Neuron (in vitro differentiated cells): ENCODE data around the gene COLEC11.

ENCODE experiments used
- H2AFZ ChIP-seq: one replicate; pipeline ENCODE4 v1.6.1; 2013; ENCODE audit warnings: low read depth, mild to moderate bottlenecking, inconsistent platforms, low read length, moderate library complexity
- H3K27me3 ChIP-seq: one replicate; pipeline ENCODE4 v1.6.1; 2013; ENCODE audit warnings: low read length; ENCODE audit not compliant: insufficient read depth
- H3K36me3 ChIP-seq: one replicate; pipeline ENCODE4 v1.6.1; 2013; ENCODE audit warnings: low read length; ENCODE audit not compliant: insufficient read depth
- H3K4me1 ChIP-seq: one replicate; pipeline ENCODE4 v1.6.1; 2013; ENCODE audit warnings: low read length; ENCODE audit not compliant: insufficient read depth
- H3K4me3 ChIP-seq: 2 replicates; pipeline ENCODE4 v1.5.1; 2013; ENCODE audit warnings: mild to moderate bottlenecking, low read length, moderate library complexity
- H3K9me3 ChIP-seq: one replicate; pipeline ENCODE4 v1.6.1; 2013; ENCODE audit warnings: low read length

COLEC11 gene

GRCh38 chr2:3680548-3681345, 85.8 kb downstream of the COLEC11 start:
- H3K4me1 ChIP-seq, result no peaks in the 10 kb centered on the region
- no peak overlapping the region for H3K4me3 ChIP-seq
- H3K36me3 ChIP-seq, result no peaks in the 10 kb centered on the region
- H3K27me3 ChIP-seq, result peaks cover 4% of the 10 kb centered on the region
- H3K9me3 ChIP-seq, result no peaks in the 10 kb centered on the region
- no peak overlapping the region for H2AFZ ChIP-seq

DNA sequence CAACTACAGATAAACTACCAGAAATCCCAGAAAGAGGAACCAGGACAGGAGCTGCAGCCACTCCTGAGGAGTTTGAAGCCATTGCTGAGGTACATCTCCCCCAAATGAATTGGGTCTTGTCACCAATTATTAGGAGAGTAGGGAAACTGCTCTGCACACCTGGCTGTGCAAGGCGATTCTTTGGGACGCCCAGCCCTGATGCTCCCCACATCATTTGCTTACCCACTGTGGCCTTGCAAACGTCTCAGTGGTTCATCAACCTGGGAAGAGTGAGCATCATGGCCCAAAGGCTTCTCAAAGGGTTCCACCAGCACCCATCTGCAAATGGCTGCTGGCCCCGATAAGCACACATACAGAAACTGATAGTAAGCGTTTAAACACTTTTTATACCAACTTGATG, 86.7 kb downstream of the COLEC11 start:
- H2AFZ ChIP-seq, result no peak overlapping the region
- H3K4me3 ChIP-seq, result no peak overlapping the region
- H3K9me3 ChIP-seq, result no peaks in the 10 kb centered on the region
- H3K4me1 ChIP-seq, result no peaks in the 10 kb centered on the region
- H3K27me3 ChIP-seq, result peaks cover 4% of the 10 kb centered on the region
- H3K36me3 ChIP-seq, result no peaks in the 10 kb centered on the region

DNA sequence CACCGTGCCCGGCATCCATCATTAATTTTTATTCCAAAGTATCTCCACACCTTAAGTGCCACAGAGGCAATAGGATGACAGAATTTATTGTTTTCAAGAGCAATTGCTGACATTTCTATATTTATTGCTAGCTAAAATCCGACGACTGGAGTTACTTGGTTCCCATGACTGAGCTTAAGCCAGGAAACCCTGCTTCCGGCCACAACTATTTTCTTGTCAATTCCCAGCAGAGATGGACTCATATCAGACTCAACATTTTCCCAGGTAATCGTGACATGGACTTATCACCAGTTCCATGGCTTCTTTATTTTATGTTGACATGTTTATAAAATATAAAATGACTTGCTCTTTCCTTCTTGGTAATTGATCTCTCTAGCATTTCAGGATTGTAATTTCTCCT, 87.9 kb downstream of the COLEC11 start:
- Histone ChIP-seq H2AFZ (no peak overlapping the region), H3K27me3 (peaks cover 4% of the 10 kb centered on the region), H3K9me3 (no peaks in the 10 kb centered on the region), H3K4me3 (no peak overlapping the region), H3K36me3 (no peaks in the 10 kb centered on the region), H3K4me1 (no peaks in the 10 kb centered on the region)

DNA sequence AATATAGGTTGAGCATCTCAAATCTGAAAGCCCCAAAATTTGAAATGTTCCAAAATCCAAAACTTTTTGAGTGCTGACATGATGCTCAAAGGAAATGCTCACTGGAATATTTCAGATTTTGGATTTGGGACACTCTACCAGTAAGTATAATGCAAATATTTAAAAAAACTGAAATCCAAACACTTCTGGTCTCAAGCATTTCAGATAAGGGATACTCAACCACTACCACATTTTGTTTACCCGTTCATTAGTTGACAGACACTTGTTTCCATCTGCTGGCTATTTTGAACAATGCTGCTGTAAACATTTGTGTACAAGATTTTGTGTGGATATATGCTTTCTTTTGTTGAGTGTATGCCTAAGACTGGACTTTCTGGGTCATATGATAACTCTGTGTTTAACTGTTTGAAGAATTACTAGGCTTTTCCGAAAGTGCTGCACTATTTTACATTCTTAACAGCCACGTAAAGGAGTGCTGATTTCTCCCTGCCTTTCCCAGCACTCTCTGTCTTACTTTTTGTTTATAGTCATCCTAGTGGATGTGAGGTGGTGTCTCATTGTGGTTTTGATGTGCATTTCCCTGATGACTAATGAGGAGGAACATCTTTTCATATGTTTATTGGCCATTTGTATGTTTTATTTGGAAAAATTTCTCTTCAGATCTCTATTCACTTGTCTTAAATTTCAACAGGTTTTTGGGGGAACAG, 89.0 kb downstream of the COLEC11 start:
- H3K4me3 ChIP-seq, result no peak overlapping the region
- no peaks in the 10 kb centered on the region for H3K4me1 ChIP-seq
- no peak overlapping the region for H2AFZ ChIP-seq
- H3K36me3 ChIP-seq, result no peaks in the 10 kb centered on the region
- no peaks in the 10 kb centered on the region for H3K9me3 ChIP-seq
- peaks cover 4% of the 10 kb centered on the region for H3K27me3 ChIP-seq

- Histone ChIP-seq H3K27me3 (peaks cover 3% of the 10 kb centered on the region), H3K36me3 (no peaks in the 10 kb centered on the region), H3K4me3 (no peak overlapping the region), H3K4me1 (no peaks in the 10 kb centered on the region), H3K9me3 (no peaks in the 10 kb centered on the region), H2AFZ (no peak overlapping the region)
These were observed 95.3 kb downstream of the COLEC11 start for GRCh38 chr2:3689998-3690748.

DNA sequence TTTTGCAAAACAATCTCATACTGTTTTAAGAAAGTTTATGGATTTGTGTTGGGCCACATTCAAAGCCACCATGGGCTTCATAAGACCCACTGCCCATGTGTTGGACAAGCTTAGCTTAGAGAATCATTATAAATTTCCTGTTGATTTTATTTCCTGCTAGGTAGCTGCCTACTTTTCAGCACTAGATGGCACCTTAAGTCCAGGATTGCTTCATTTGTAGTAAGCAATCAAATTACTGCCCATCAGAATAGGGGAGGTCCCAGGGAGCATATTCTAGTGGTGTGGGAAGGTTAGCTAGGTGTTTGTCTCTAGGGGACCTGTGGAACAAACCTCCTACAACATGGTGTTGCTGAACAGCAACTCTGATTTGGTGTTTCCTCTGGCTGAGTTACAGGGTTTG, 97.5 kb downstream of the COLEC11 start:
- H3K27me3 ChIP-seq, result peaks cover 3% of the 10 kb centered on the region
- no peak overlapping the region for H2AFZ ChIP-seq
- no peak overlapping the region for H3K4me3 ChIP-seq
- H3K4me1 ChIP-seq, result no peaks in the 10 kb centered on the region
- no peaks in the 10 kb centered on the region for H3K36me3 ChIP-seq
- H3K9me3 ChIP-seq, result no peaks in the 10 kb centered on the region
